Esophagus muscularis mucosa (tissue), 3 donors: ENCODE data around the gene NAXD.

Experiments used
- POLR2A ChIP-seq: fragments of 450-650 bp; IDR thresholded peaks from one replicate; pipeline ENCODE4 v1.6.1; 2017; ENCODE audit warnings: antibody characterized with exemption, moderate library complexity, mild to moderate bottlenecking, low read depth
- TF ChIP-seq, protein P1 (sequence below), 3 experiments: fragments of 200-600 bp in 2 of 3; fragments of 450-650 bp in 1 of 3; sonication (generic) in 2 of 3; IDR thresholded peaks; one replicate each; pipeline ENCODE4 v1.5.1; 2017 to 2019; ENCODE audit warnings: antibody characterized with exemption in 3 of 3, mild to moderate bottlenecking in 2 of 3, moderate library complexity in 1 of 3

DNA sequence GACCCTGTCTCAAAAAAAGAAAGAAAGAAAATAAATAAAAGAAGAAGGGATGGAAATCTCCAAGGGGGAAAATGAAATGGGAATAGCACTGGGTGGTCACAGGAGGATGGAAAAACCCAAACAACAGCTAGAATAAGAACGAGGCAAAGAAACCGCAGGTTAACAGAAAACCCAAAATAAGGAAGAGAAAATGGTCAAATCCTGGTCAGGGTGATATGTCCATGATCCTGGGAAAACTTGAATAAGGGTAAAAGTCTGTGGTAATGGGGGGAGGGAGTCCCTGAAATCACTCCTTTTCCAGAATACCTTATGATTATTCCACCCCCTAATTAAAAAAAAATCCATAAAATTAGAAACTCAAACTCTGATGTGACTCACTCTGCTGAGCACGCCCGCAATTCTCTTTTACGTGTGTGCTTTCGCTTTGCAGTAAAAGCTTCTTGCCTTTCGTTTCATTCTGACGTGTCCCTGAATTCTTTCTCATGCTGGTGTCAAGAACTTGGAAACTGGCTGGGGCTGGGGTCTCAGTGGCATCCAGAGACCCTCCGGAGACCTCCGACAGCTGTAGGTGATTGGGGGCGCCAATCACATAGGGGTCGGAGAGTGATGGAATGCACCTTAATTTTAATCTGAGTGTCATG is 4.3 kb upstream of the NAXD start:
- TF ChIP-seq, protein P1, sequence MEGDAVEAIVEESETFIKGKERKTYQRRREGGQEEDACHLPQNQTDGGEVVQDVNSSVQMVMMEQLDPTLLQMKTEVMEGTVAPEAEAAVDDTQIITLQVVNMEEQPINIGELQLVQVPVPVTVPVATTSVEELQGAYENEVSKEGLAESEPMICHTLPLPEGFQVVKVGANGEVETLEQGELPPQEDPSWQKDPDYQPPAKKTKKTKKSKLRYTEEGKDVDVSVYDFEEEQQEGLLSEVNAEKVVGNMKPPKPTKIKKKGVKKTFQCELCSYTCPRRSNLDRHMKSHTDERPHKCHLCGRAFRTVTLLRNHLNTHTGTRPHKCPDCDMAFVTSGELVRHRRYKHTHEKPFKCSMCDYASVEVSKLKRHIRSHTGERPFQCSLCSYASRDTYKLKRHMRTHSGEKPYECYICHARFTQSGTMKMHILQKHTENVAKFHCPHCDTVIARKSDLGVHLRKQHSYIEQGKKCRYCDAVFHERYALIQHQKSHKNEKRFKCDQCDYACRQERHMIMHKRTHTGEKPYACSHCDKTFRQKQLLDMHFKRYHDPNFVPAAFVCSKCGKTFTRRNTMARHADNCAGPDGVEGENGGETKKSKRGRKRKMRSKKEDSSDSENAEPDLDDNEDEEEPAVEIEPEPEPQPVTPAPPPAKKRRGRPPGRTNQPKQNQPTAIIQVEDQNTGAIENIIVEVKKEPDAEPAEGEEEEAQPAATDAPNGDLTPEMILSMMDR (IDR thresholded peaks at IDR 0.05), result no peak
- no peak for TF ChIP-seq POLR2A
